ENCODE data around the gene KTN1.

DNA sequence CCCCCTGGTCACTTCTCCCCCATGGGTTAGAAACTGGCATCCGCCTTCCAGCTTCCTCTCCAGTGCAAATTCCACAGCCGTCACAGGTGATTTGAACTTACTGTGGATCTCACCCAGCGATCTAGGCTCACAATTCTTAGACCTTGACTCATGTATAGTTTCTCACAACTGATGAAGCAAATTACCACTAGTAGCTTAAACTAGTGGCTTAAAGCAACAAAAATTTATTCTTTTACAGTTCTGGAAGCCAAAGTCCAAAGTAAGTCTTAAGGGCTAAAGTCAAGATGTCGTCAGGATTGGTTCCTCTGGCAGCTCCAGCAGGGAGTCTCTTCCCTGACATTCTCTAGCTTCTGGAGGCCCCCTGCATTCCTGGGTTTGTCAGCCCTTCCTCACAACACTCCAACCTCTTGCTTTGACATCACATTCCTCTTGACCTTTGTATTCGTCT, 117.4 kb downstream of the KTN1 start:
- TF ChIP-seq, protein P1, sequence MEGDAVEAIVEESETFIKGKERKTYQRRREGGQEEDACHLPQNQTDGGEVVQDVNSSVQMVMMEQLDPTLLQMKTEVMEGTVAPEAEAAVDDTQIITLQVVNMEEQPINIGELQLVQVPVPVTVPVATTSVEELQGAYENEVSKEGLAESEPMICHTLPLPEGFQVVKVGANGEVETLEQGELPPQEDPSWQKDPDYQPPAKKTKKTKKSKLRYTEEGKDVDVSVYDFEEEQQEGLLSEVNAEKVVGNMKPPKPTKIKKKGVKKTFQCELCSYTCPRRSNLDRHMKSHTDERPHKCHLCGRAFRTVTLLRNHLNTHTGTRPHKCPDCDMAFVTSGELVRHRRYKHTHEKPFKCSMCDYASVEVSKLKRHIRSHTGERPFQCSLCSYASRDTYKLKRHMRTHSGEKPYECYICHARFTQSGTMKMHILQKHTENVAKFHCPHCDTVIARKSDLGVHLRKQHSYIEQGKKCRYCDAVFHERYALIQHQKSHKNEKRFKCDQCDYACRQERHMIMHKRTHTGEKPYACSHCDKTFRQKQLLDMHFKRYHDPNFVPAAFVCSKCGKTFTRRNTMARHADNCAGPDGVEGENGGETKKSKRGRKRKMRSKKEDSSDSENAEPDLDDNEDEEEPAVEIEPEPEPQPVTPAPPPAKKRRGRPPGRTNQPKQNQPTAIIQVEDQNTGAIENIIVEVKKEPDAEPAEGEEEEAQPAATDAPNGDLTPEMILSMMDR (conservative IDR thresholded peaks at IDR 0.05; ENCODE audit: low read depth in 2 of 2) = no peak
- TF ChIP-seq, protein P2, sequence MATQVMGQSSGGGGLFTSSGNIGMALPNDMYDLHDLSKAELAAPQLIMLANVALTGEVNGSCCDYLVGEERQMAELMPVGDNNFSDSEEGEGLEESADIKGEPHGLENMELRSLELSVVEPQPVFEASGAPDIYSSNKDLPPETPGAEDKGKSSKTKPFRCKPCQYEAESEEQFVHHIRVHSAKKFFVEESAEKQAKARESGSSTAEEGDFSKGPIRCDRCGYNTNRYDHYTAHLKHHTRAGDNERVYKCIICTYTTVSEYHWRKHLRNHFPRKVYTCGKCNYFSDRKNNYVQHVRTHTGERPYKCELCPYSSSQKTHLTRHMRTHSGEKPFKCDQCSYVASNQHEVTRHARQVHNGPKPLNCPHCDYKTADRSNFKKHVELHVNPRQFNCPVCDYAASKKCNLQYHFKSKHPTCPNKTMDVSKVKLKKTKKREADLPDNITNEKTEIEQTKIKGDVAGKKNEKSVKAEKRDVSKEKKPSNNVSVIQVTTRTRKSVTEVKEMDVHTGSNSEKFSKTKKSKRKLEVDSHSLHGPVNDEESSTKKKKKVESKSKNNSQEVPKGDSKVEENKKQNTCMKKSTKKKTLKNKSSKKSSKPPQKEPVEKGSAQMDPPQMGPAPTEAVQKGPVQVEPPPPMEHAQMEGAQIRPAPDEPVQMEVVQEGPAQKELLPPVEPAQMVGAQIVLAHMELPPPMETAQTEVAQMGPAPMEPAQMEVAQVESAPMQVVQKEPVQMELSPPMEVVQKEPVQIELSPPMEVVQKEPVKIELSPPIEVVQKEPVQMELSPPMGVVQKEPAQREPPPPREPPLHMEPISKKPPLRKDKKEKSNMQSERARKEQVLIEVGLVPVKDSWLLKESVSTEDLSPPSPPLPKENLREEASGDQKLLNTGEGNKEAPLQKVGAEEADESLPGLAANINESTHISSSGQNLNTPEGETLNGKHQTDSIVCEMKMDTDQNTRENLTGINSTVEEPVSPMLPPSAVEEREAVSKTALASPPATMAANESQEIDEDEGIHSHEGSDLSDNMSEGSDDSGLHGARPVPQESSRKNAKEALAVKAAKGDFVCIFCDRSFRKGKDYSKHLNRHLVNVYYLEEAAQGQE (IDR thresholded peaks at IDR 0.05; ENCODE audit: unreplicated experiment) = no peak
- TF ChIP-seq EZH2phosphoT487 (IDR thresholded peaks at IDR 0.05; ENCODE audit: unreplicated experiment) (no peak), POLR2AphosphoS5 (IDR thresholded peaks at IDR 0.05; ENCODE audit: low read depth) (no peak), EZH2 (IDR thresholded peaks at IDR 0.05; ENCODE audit: low read depth, unreplicated experiment) (no peak), ZNF114 (CRISPR knock-in tag; IDR thresholded peaks at IDR 0.05) (no peak), CREB1 (CRISPR knock-in tag; IDR thresholded peaks at IDR 0.05; ENCODE audit: low read depth) (no peak), JUNB (IDR thresholded peaks at IDR 0.05; ENCODE audit: unreplicated experiment) (no peak)
- TF ChIP-seq, protein P3, sequence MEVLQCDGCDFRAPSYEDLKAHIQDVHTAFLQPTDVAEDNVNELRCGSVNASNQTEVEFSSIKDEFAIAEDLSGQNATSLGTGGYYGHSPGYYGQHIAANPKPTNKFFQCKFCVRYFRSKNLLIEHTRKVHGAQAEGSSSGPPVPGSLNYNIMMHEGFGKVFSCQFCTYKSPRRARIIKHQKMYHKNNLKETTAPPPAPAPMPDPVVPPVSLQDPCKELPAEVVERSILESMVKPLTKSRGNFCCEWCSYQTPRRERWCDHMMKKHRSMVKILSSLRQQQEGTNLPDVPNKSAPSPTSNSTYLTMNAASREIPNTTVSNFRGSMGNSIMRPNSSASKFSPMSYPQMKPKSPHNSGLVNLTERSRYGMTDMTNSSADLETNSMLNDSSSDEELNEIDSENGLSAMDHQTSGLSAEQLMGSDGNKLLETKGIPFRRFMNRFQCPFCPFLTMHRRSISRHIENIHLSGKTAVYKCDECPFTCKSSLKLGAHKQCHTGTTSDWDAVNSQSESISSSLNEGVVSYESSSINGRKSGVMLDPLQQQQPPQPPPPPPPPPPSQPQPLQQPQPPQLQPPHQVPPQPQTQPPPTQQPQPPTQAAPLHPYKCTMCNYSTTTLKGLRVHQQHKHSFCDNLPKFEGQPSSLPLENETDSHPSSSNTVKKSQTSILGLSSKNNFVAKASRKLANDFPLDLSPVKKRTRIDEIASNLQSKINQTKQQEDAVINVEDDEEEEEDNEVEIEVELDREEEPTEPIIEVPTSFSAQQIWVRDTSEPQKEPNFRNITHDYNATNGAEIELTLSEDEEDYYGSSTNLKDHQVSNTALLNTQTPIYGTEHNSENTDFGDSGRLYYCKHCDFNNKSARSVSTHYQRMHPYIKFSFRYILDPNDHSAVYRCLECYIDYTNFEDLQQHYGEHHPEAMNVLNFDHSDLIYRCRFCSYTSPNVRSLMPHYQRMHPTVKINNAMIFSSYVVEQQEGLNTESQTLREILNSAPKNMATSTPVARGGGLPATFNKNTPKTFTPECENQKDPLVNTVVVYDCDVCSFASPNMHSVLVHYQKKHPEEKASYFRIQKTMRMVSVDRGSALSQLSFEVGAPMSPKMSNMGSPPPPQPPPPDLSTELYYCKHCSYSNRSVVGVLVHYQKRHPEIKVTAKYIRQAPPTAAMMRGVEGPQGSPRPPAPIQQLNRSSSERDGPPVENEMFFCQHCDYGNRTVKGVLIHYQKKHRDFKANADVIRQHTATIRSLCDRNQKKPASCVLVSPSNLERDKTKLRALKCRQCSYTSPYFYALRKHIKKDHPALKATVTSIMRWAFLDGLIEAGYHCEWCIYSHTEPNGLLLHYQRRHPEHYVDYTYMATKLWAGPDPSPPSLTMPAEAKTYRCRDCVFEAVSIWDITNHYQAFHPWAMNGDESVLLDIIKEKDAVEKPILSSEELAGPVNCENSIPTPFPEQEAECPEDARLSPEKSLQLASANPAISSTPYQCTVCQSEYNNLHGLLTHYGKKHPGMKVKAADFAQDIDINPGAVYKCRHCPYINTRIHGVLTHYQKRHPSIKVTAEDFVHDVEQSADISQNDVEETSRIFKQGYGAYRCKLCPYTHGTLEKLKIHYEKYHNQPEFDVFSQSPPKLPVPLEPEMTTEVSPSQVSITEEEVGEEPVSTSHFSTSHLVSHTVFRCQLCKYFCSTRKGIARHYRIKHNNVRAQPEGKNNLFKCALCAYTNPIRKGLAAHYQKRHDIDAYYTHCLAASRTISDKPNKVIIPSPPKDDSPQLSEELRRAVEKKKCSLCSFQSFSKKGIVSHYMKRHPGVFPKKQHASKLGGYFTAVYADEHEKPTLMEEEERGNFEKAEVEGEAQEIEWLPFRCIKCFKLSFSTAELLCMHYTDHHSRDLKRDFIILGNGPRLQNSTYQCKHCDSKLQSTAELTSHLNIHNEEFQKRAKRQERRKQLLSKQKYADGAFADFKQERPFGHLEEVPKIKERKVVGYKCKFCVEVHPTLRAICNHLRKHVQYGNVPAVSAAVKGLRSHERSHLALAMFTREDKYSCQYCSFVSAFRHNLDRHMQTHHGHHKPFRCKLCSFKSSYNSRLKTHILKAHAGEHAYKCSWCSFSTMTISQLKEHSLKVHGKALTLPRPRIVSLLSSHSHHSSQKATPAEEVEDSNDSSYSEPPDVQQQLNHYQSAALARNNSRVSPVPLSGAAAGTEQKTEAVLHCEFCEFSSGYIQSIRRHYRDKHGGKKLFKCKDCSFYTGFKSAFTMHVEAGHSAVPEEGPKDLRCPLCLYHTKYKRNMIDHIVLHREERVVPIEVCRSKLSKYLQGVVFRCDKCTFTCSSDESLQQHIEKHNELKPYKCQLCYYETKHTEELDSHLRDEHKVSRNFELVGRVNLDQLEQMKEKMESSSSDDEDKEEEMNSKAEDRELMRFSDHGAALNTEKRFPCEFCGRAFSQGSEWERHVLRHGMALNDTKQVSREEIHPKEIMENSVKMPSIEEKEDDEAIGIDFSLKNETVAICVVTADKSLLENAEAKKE (CRISPR knock-in tag; IDR thresholded peaks at IDR 0.05) = no peak
- TF ChIP-seq, protein P4, sequence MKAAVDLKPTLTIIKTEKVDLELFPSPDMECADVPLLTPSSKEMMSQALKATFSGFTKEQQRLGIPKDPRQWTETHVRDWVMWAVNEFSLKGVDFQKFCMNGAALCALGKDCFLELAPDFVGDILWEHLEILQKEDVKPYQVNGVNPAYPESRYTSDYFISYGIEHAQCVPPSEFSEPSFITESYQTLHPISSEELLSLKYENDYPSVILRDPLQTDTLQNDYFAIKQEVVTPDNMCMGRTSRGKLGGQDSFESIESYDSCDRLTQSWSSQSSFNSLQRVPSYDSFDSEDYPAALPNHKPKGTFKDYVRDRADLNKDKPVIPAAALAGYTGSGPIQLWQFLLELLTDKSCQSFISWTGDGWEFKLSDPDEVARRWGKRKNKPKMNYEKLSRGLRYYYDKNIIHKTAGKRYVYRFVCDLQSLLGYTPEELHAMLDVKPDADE (IDR thresholded peaks at IDR 0.05) = no peak
